HCT116 (cell line): ENCODE measurements around the gene CTAGE9.

Experiments used
- CEBPB ChIP-seq: IDR thresholded peaks from 2 replicates; pipeline ENCODE4 v1.6.1; 2012; ENCODE audit warnings: low read depth
- CTCF ChIP-seq, 3 experiments: fragments of 200-600 bp in 1 of 3; sonication (generic) in 1 of 3; IDR thresholded peaks in 2 of 3; conservative IDR thresholded peaks in 1 of 3; 2 replicates each; pipeline ENCODE4 v1.5.1; 2012 to 2017; ENCODE audit warnings: low read depth in 2 of 3, low read length in 2 of 3, antibody characterized with exemption in 1 of 3, borderline replicate concordance in 1 of 3, control low read depth in 1 of 3, mild to moderate bottlenecking in 1 of 3, mixed read lengths in 1 of 3, mixed run types in 1 of 3, moderate library complexity in 1 of 3; ENCODE audit not compliant: insufficient read depth in 1 of 3
- ELF1 ChIP-seq: IDR thresholded peaks from 2 replicates; pipeline ENCODE4 v1.6.1; 2012; ENCODE audit warnings: low read depth, borderline replicate concordance
- POLR2A ChIP-seq: IDR thresholded peaks from 2 replicates; pipeline ENCODE4 v1.7.0; 2011; ENCODE audit warnings: borderline replicate concordance; ENCODE audit not compliant: insufficient read depth, insufficient read length; ENCODE audit errors: extremely low read depth
- ZFX ChIP-seq: fragments of 450-650 bp; IDR thresholded peaks from 2 replicates; pipeline ENCODE4 v1.6.1; 2017
- TF ChIP-seq, protein P1 (sequence below): IDR thresholded peaks from 2 replicates; pipeline ENCODE4 v1.6.1; 2012; ENCODE audit warnings: low read depth

GRCh38 chr6:131728296-131728939 lies 17.6 kb upstream of the CTAGE9 start:
- TF ChIP-seq ZFX: no peak
- TF ChIP-seq CTCF (IDR thresholded peaks at IDR 0.05 in 2 of 3, conservative IDR thresholded peaks at IDR 0.05 in 1 of 3; ENCODE audit: borderline replicate concordance in 1 of 3, insufficient read depth in 1 of 3, low read depth in 2 of 3, low read length in 2 of 3): no peak
- TF ChIP-seq CEBPB: no peak
- TF ChIP-seq POLR2A: no peak
- TF ChIP-seq, protein P1, sequence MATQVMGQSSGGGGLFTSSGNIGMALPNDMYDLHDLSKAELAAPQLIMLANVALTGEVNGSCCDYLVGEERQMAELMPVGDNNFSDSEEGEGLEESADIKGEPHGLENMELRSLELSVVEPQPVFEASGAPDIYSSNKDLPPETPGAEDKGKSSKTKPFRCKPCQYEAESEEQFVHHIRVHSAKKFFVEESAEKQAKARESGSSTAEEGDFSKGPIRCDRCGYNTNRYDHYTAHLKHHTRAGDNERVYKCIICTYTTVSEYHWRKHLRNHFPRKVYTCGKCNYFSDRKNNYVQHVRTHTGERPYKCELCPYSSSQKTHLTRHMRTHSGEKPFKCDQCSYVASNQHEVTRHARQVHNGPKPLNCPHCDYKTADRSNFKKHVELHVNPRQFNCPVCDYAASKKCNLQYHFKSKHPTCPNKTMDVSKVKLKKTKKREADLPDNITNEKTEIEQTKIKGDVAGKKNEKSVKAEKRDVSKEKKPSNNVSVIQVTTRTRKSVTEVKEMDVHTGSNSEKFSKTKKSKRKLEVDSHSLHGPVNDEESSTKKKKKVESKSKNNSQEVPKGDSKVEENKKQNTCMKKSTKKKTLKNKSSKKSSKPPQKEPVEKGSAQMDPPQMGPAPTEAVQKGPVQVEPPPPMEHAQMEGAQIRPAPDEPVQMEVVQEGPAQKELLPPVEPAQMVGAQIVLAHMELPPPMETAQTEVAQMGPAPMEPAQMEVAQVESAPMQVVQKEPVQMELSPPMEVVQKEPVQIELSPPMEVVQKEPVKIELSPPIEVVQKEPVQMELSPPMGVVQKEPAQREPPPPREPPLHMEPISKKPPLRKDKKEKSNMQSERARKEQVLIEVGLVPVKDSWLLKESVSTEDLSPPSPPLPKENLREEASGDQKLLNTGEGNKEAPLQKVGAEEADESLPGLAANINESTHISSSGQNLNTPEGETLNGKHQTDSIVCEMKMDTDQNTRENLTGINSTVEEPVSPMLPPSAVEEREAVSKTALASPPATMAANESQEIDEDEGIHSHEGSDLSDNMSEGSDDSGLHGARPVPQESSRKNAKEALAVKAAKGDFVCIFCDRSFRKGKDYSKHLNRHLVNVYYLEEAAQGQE: no peak
- no peak for TF ChIP-seq ELF1
